Trophoblast cell (in vitro differentiated cells and primary cell): ENCODE data around the gene HCAR3.
"Not testable (repeated sequence)": the region's sequence is repeated elsewhere in the genome, so short reads cannot be mapped to it uniquely, and the experiment has no call there.

Experiments used
- DNase-seq, 2 donors: peaks; one replicate each; pipeline ENCODE4 v3.0.0-alpha.2; 2016
- H2AFZ ChIP-seq: 2 replicates; pipeline ENCODE4 v1.6.1; 2013; ENCODE audit warnings: low read length, moderate library complexity, mild to moderate bottlenecking; ENCODE audit not compliant: insufficient read depth, poor library complexity
- H2AK5ac ChIP-seq: 2 replicates; pipeline ENCODE4 v1.6.1; 2013; ENCODE audit warnings: mild to moderate bottlenecking, low read length
- H2BK120ac ChIP-seq: 2 replicates; pipeline ENCODE4 v1.6.1; 2013; ENCODE audit warnings: low read length, mild to moderate bottlenecking, moderate library complexity; ENCODE audit not compliant: insufficient read depth, poor library complexity
- H2BK12ac ChIP-seq: 2 replicates; pipeline ENCODE4 v1.6.1; 2013; ENCODE audit warnings: mild to moderate bottlenecking, low read length, moderate library complexity
- H2BK5ac ChIP-seq: 2 replicates; pipeline ENCODE4 v1.6.1; 2013; ENCODE audit warnings: low read length, low read depth, moderate library complexity, mild to moderate bottlenecking; ENCODE audit not compliant: poor library complexity
- H3K14ac ChIP-seq: 2 replicates; pipeline ENCODE4 v1.6.1; 2013; ENCODE audit warnings: mild to moderate bottlenecking, low read length
- H3K18ac ChIP-seq: 2 replicates; pipeline ENCODE4 v1.6.1; 2013; ENCODE audit warnings: mild to moderate bottlenecking, low read length
- H3K23ac ChIP-seq: 2 replicates; pipeline ENCODE4 v1.6.1; 2013; ENCODE audit warnings: low read length
- H3K27ac ChIP-seq: 2 replicates; pipeline ENCODE4 v1.5.1; 2013; ENCODE audit warnings: low read depth, mild to moderate bottlenecking, inconsistent platforms, low read length, moderate library complexity
- H3K27me3 ChIP-seq: 2 replicates; pipeline ENCODE4 v1.6.1; 2013; ENCODE audit warnings: inconsistent platforms, mild to moderate bottlenecking, low read length, moderate library complexity; ENCODE audit not compliant: insufficient read depth
- H3K36me3 ChIP-seq, 2 experiments: 1 replicate in 1 of 2; 2 replicates in 1 of 2; pipeline ENCODE4 v1.6.1; 2013; ENCODE audit warnings: low read length in 2 of 2, mild to moderate bottlenecking in 2 of 2, moderate library complexity in 1 of 2; ENCODE audit not compliant: insufficient read depth in 2 of 2, control insufficient read depth in 1 of 2
- H3K4ac ChIP-seq: 2 replicates; pipeline ENCODE4 v1.6.1; 2013; ENCODE audit warnings: low read depth, mild to moderate bottlenecking, low read length, moderate library complexity
- H3K4me1 ChIP-seq, 2 experiments: 1 replicate in 1 of 2; 2 replicates in 1 of 2; pipeline ENCODE4 v1.6.1; 2013; ENCODE audit warnings: low read length in 2 of 2, mild to moderate bottlenecking in 2 of 2, moderate library complexity in 1 of 2; ENCODE audit not compliant: insufficient read depth in 2 of 2, control insufficient read depth in 1 of 2
- H3K4me2 ChIP-seq: 2 replicates; pipeline ENCODE4 v1.6.1; 2013; ENCODE audit warnings: inconsistent platforms, mild to moderate bottlenecking, low read length, moderate library complexity
- H3K4me3 ChIP-seq: 2 replicates; pipeline ENCODE4 v1.5.1; 2013; ENCODE audit warnings: mild to moderate bottlenecking, low read depth, low read length, inconsistent platforms
- H3K79me1 ChIP-seq: one replicate; pipeline ENCODE4 v1.6.1; 2013; ENCODE audit warnings: low read length
- H3K79me2 ChIP-seq: 2 replicates; pipeline ENCODE4 v1.6.1; 2013; ENCODE audit warnings: low read length, mild to moderate bottlenecking; ENCODE audit not compliant: control insufficient read depth, insufficient read depth, poor library complexity
- H3K9ac ChIP-seq: 2 replicates; pipeline ENCODE4 v1.6.1; 2013; ENCODE audit warnings: mild to moderate bottlenecking, low read length
- H3K9me3 ChIP-seq: 2 replicates; pipeline ENCODE4 v1.6.1; 2013; ENCODE audit warnings: low read depth, mild to moderate bottlenecking, control low read depth, inconsistent platforms, low read length; ENCODE audit not compliant: insufficient read depth
- H4K12ac ChIP-seq: 2 replicates; pipeline ENCODE4 v1.6.1; 2013; ENCODE audit warnings: low read depth, mild to moderate bottlenecking, low read length, moderate library complexity
- H4K8ac ChIP-seq: 2 replicates; pipeline ENCODE4 v1.6.1; 2013; ENCODE audit warnings: low read depth, mild to moderate bottlenecking, low read length, moderate library complexity
- H4K91ac ChIP-seq: one replicate; pipeline ENCODE4 v1.6.1; 2013; ENCODE audit warnings: low read depth, mild to moderate bottlenecking, low read length, moderate library complexity
- WGBS: extraction: QIAGEN DNeasy Blood & Tissue Kit; methylation state at CpG from one replicate; pipeline ENCODE4 v1.1.7; 2013; ENCODE audit warnings: missing lambda C conversion rate; ENCODE audit not compliant: insufficient read length, insufficient coverage; ENCODE audit errors: extremely low coverage; 5-methylcytosine and 5-hydroxymethylcytosine counted together

The HCAR3 gene

DNA sequence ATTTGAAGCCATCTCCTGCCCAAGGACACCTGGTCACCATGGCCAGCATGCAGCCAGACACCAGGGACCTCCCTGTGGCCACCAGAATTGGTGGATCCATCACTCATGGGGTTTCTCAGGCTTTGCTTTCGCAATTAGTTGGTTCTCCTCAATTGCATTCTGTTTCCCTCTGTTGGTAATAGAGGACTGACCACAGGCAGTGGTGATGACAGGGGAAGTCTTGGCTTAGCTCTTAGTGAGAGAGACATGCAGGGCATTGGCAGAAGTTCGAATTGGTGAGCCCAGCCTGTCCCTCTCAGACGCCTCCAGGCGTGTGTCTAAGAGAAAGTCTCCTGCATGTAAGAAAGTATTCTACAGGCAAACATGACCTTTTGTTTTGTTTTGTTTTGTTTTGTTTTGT lies 34.8 kb downstream of the HCAR3 start:
- H2BK5ac ChIP-seq, result no peak overlapping the region
- H3K9me3 ChIP-seq, result no peaks in the 10 kb centered on the region
- no peak overlapping the region for H3K4me3 ChIP-seq
- H3K27ac ChIP-seq, result no peak overlapping the region
- H3K4me2 ChIP-seq, result no peak overlapping the region
- no peak overlapping the region for H3K18ac ChIP-seq
- no peaks in the 10 kb centered on the region for H3K27me3 ChIP-seq
- H3K36me3 ChIP-seq, result no peaks in the 10 kb centered on the region
- H4K12ac ChIP-seq, result no peak overlapping the region
- no peak overlapping the region for H3K14ac ChIP-seq
- H4K8ac ChIP-seq, result no peak overlapping the region
- peaks cover 13 to 15% of the 10 kb centered on the region in 2 experiments for H3K4me1 ChIP-seq
- H2BK12ac ChIP-seq, result peak overlapping the region; percentile 32
- DNase-seq, result peak; percentile 73 to 81
- H2AK5ac ChIP-seq, result no peak overlapping the region
- WGBS, result no CpG with 5 or more reads among the region's 4 CpGs
- no peak overlapping the region for H3K4ac ChIP-seq
- no peak overlapping the region for H2BK120ac ChIP-seq
- peak overlapping the region; percentile 32 for H4K91ac ChIP-seq
- no peaks in the 10 kb centered on the region for H3K79me2 ChIP-seq
- H3K79me1 ChIP-seq, result peaks cover 12% of the 10 kb centered on the region
- H3K9ac ChIP-seq, result no peak overlapping the region
- H2AFZ ChIP-seq, result no peak overlapping the region
- H3K23ac ChIP-seq, result no peak overlapping the region

DNA sequence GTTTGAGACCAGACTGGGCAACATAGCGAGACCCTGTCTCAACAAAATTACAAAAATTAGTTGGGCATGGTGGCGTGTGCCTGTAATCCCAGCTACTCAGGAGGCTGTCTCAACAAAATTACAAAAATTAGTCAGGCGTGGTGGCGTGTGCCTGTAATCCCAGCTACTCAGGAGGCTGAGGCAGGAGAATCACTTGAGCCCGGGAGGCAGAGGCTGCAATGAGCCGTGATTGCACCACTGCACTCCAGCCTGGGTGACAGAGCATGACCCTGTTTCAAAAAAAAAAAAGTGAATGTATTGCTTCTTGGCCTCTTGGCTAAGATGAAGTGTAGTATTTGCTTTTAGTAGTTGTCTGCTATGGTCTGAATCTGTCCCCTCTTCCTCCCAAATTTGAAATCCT lies 35.6 kb downstream of the HCAR3 start:
- H3K18ac ChIP-seq, H3K36me3 ChIP-seq, H2BK12ac ChIP-seq, H4K8ac ChIP-seq, H4K91ac ChIP-seq, H2BK120ac ChIP-seq, H3K14ac ChIP-seq, H3K9me3 ChIP-seq, H3K27ac ChIP-seq, H3K4ac ChIP-seq, H3K9ac ChIP-seq, H3K4me2 ChIP-seq, H3K27me3 ChIP-seq, H2AK5ac ChIP-seq, H2BK5ac ChIP-seq, H2AFZ ChIP-seq, H4K12ac ChIP-seq, H3K23ac ChIP-seq, H3K79me2 ChIP-seq, H3K4me3 ChIP-seq: not testable (repeated sequence)
- WGBS, result no CpG with 5 or more reads among the region's 6 CpGs
- Histone ChIP-seq H3K4me1 (peaks cover 13 to 15% of the 10 kb centered on the region in 2 experiments), H3K79me1 (peaks cover 14% of the 10 kb centered on the region)
- DNase-seq, result peak; percentile 64 to 79

- not testable (repeated sequence) for H3K79me2 ChIP-seq, H3K9me3 ChIP-seq, H4K8ac ChIP-seq, H3K18ac ChIP-seq, H4K12ac ChIP-seq, H3K9ac ChIP-seq, H3K23ac ChIP-seq, H4K91ac ChIP-seq, H2BK120ac ChIP-seq, H3K4ac ChIP-seq, DNase-seq, H3K4me3 ChIP-seq, H2AFZ ChIP-seq, H3K27ac ChIP-seq, H2BK5ac ChIP-seq, H3K4me2 ChIP-seq, H3K27me3 ChIP-seq, H3K14ac ChIP-seq, H2BK12ac ChIP-seq, H2AK5ac ChIP-seq, H3K36me3 ChIP-seq
- WGBS, result no CpG with 5 or more reads among the region's 32 CpGs
- peaks cover 11 to 13% of the 10 kb centered on the region in 2 experiments for H3K4me1 ChIP-seq
- H3K79me1 ChIP-seq, result peaks cover 14% of the 10 kb centered on the region
Measured at GRCh38 chr12:122676781-122677180, 39.8 kb downstream of the HCAR3 start.

- not testable (repeated sequence) for H3K23ac ChIP-seq, H4K12ac ChIP-seq, H3K14ac ChIP-seq, H3K18ac ChIP-seq, H4K91ac ChIP-seq, H3K79me2 ChIP-seq, H3K9ac ChIP-seq, H2AFZ ChIP-seq, H2BK120ac ChIP-seq, H3K4me2 ChIP-seq, H3K4me3 ChIP-seq, H2BK12ac ChIP-seq, H3K4ac ChIP-seq, H3K9me3 ChIP-seq, H3K27ac ChIP-seq, H2AK5ac ChIP-seq, DNase-seq, H3K27me3 ChIP-seq, H4K8ac ChIP-seq, H2BK5ac ChIP-seq, H3K36me3 ChIP-seq
- H3K4me1 ChIP-seq, result peaks cover 6 to 10% of the 10 kb centered on the region in 2 experiments
- H3K79me1 ChIP-seq, result peaks cover 12% of the 10 kb centered on the region
- WGBS, result no CpG with 5 or more reads among the region's 8 CpGs
Measured at GRCh38 chr12:122676015-122676414, 40.6 kb downstream of the HCAR3 start.
